Psoas muscle (tissue), 8 donors: ENCODE measurements around the gene USP37. TPM values are rescaled to one million over a fixed set of nuclear protein-coding genes. Genes with fewer than 3 reads are reported as not detected.

Experiments
- ATAC-seq, 4 donors: fragments of 200-7000 bp; cut with Tn5 transposase; one replicate each; pipeline ENCODE4 v1.9.1; 2020; ENCODE audit warnings: moderate library complexity in 3 of 4, mild to moderate bottlenecking in 2 of 4
- DNase-seq, 2 donors: peaks; one replicate each; pipeline ENCODE4 v3.0.0-alpha.2; 2020
- H3K27ac ChIP-seq: fragments of 200-600 bp; one replicate; pipeline ENCODE4 v1.8.0; 2022
- H3K27me3 ChIP-seq, 3 donors: fragments of 200-600 bp in 1 of 3; one replicate each; pipeline versions ENCODE4 v1.6.1 to v1.8.0; 2013 to 2022; ENCODE audit warnings: low read length in 2 of 3, mild to moderate bottlenecking in 2 of 3, moderate library complexity in 1 of 3; ENCODE audit not compliant: insufficient read depth in 3 of 3
- H3K36me3 ChIP-seq, 2 donors: fragments of 200-600 bp in 1 of 2; one replicate each; pipeline versions ENCODE4 v1.6.1 to v1.8.0; 2013 to 2022; ENCODE audit warnings: low read depth in 1 of 2, mild to moderate bottlenecking in 1 of 2, moderate library complexity in 1 of 2; ENCODE audit not compliant: insufficient read depth in 1 of 2
- H3K4me1 ChIP-seq: fragments of 200-600 bp; one replicate; pipeline ENCODE4 v1.8.0; 2022
- H3K4me3 ChIP-seq: fragments of 200-600 bp; one replicate; pipeline ENCODE4 v1.8.0; 2022; ENCODE audit warnings: mild to moderate bottlenecking
- H3K9me3 ChIP-seq: fragments of 200-600 bp; one replicate; pipeline ENCODE4 v1.8.0; 2022
- WGBS, 3 donors: extraction: QIAGEN DNeasy Blood & Tissue Kit; methylation state at CpG; one replicate each; pipeline versions ENCODE4 v1.1.6 to v1.1.7; 2013; 5-methylcytosine and 5-hydroxymethylcytosine counted together
- intact Hi-C, 2 donors: fragments of 100-400 bp; cut with DNase I; formaldehyde crosslinking; loops; one replicate each; pipeline versions ENCODE4 v1.11.0 to v1.14.2; 2022
- polyA plus RNA-seq, 3 donors: library from polyadenylated mRNA; stranded (reverse); fragments of 200-250 nt; gene quantifications; one replicate each; pipeline ENCODE4 v1.2.3, GENCODE V29; 2013
- total RNA-seq, 4 donors: library from RNA; stranded (reverse); fragmentation: NEBNext Ultra II Directional in 2 of 4; extraction: Animal tissue kit (Norgen Biotek cat#: 25700) in 2 of 4; gene quantifications; one replicate each; pipeline versions ENCODE4 v1.2.1 to v1.2.4, GENCODE V29; 2021 to 2023
- TF ChIP-seq, protein P1 (sequence below): fragments of 200-600 bp; IDR thresholded peaks from one replicate; pipeline ENCODE4 v1.8.0; 2022; ENCODE audit warnings: antibody characterized with exemption
- donor health status: healthy with polysubstance abuse.
- donor health status: DM: no; HTN: no; CAD: no; lungs with moderate emphysema.
- donor health status: Bipolar disorder and iron deficiency.
- donor health status: healthy.
- donor health status: DM: yes; HTN: yes; CAD: no.
- donor health status: DM: no; HTN: no; CAD: no.
- donor health status: DM: no; HTN: no; CAD: no.
- donor health status: DM: yes; HTN: yes; CAD: no.

The USP37 gene
- total and polyA plus RNA-seq, 7 donors, result 2.1 to 10.0 (median 6.3) TPM

DNA sequence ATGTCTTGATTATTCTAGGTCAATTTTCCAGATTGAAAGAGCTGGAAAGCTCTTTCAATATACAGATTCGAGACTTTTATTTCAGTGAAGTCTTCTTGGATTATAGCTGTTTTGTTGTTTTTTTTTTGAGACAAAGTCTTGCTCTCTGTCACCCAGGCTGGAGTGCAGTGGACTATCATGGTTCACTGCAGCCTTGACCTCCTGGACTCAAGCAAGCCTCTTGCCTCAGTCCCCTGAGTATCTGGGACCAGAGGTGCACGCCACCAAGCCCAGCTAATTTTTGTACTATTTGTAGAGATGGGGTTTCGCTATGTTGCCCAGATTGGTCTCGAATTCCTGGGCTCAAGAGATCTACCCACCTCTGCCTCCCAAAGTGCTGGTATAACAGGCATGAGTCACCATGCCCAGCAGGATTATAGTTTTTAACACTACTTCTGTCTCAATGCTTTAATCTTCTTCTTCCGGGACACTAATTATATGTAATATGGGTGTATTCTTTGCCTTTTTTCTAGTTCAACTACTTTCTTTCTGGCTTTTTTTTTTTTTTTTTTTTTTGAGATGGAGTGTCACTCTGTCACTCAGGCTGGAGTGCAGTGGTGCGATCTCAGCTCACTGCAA is 62.3 kb downstream of the USP37 start:
- ATAC-seq, result no peak
- intact Hi-C loops, result no loop called here
- Histone ChIP-seq H3K4me1 (no peaks in the 10 kb centered on the region), H3K9me3 (no peaks in the 10 kb centered on the region), H3K4me3 (no peak overlapping the region), H3K27me3 (no peaks in the 10 kb centered on the region), H3K36me3 (peaks cover 0 to 33% of the 10 kb centered on the region in 2 donors), H3K27ac (no peak overlapping the region)
- TF ChIP-seq, protein P1, sequence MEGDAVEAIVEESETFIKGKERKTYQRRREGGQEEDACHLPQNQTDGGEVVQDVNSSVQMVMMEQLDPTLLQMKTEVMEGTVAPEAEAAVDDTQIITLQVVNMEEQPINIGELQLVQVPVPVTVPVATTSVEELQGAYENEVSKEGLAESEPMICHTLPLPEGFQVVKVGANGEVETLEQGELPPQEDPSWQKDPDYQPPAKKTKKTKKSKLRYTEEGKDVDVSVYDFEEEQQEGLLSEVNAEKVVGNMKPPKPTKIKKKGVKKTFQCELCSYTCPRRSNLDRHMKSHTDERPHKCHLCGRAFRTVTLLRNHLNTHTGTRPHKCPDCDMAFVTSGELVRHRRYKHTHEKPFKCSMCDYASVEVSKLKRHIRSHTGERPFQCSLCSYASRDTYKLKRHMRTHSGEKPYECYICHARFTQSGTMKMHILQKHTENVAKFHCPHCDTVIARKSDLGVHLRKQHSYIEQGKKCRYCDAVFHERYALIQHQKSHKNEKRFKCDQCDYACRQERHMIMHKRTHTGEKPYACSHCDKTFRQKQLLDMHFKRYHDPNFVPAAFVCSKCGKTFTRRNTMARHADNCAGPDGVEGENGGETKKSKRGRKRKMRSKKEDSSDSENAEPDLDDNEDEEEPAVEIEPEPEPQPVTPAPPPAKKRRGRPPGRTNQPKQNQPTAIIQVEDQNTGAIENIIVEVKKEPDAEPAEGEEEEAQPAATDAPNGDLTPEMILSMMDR, result no peak
- WGBS, 3 donors, result 96 to 98% (median 97%) methylated on average over 6 of the region's 6 CpGs
- no peak for DNase-seq

DNA sequence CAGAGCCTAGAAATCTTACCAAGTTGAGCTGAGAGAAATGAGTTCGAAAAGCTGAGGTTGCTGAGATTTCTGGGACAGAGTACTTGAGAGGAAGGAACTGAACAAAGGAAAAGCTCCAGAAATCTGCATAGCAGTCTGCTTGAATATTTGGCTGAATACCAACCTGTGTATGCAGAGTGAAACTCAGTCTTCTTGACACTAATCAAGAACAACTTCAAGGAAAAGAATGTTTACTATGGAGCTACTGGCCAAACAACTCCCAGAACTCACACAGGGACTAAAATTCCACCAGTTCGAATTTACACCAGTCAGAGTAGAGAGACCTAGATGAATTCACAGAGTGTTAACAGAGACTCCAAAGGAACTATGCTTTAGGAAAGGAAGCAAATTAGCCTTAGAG is 66.5 kb downstream of the USP37 start:
- H3K4me1 ChIP-seq, result no peaks in the 10 kb centered on the region
- H3K36me3 ChIP-seq, result peaks cover 0 to 33% of the 10 kb centered on the region in 2 donors
- H3K27ac ChIP-seq, result peak overlapping the region; percentile 21
- ATAC-seq (no peak), DNase-seq (no peak)
- TF ChIP-seq, protein P1, result no peak
- no peaks in the 10 kb centered on the region for H3K9me3 ChIP-seq
- H3K27me3 ChIP-seq, result no peaks in the 10 kb centered on the region
- no peak overlapping the region for H3K4me3 ChIP-seq
- intact Hi-C loops, result no loop called here
- 61 to 64% (median 63%) methylated on average over 2 of the region's 2 CpGs for WGBS, 3 donors

DNA sequence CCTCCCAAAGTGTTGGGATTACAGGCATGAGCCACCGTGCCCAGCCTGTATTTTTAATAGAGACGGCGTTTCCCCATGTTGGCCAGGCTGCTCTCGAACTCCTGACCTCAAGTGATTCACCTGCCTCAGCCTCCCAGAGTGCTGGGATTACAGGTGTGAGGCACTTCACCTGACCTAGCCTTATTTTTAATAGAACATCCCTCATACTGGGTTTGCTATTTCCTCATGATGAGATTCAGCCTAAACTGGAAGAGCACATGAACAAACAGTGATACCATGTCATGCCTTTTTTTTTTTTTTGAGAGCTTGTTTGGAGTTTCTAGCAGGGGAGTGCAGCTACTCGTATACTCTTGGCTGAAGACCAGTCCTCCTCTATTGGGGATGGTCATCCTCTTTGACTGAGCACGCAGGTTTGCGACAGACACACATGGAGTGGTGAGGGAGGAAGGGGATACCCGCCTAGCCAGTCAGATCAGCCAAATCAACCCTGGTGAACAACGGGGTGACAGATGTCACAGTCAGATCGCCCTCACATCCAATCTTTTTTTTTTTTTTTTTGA is 67.6 kb downstream of the USP37 start:
- Histone ChIP-seq H3K27ac (no peak overlapping the region), H3K27me3 (no peaks in the 10 kb centered on the region), H3K9me3 (no peaks in the 10 kb centered on the region), H3K4me1 (no peaks in the 10 kb centered on the region), H3K36me3 (peaks cover 0 to 40% of the 10 kb centered on the region in 2 donors), H3K4me3 (no peak overlapping the region)
- 95 to 97% (median 96%) methylated on average over 10 of the region's 10 CpGs for WGBS, 3 donors
- intact Hi-C loops, result no loop called here
- TF ChIP-seq, protein P1, result no peak
- ATAC-seq (no peak), DNase-seq (no peak)

DNA sequence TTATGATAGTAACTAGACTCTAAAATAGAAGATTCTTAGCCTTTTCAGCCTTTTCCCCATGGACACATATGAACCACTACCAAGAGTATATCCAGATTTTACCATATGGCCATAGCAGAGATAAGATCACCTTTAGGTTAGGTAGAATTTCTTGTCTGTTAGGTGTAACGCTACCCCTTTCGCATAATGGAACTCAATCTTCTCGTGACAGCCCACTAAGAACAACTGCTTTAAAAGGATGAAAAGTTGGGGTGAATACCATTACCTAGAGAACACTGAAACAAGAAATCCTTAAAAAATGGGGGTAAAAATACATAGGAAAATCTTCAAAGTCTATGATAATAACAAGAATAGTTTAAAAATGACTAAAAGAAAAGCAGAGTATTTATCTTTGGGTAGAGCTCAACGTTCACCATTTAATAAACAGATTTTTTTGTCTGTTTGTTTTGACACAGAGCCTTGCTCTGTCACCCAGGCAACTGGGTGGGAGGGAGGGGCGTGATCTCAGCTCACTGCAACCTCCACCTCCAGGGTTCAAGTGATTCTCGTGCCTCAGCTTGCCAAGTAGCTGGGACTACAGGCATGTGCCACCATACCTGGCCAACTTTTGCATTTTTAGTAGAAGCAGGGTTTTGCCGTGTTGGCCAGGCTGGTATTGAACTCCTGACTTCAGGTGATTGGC is 82.0 kb downstream of the USP37 start:
- Histone ChIP-seq H3K4me3 (no peak overlapping the region), H3K27me3 (no peaks in the 10 kb centered on the region), H3K9me3 (no peaks in the 10 kb centered on the region), H3K4me1 (no peaks in the 10 kb centered on the region), H3K36me3 (peaks cover 2 to 91% of the 10 kb centered on the region in 2 donors), H3K27ac (no peak overlapping the region)
- no peak for DNase-seq
- WGBS, 3 donors, result 82 to 84% (median 84%) methylated on average over 7 of the region's 7 CpGs
- TF ChIP-seq, protein P1, result no peak
- ATAC-seq, result no peak
- intact Hi-C loops, result loop anchor here in 1 of 2 donors (10.0 kb wide), 1 partner anchor 69 kb away; no protein-coding TSS in a partner anchor
